ENCODE data around the gene IL18. TPM values are rescaled to one million over a fixed set of nuclear protein-coding genes. Genes with fewer than 3 reads are reported as not detected.

IL18 gene
- total RNA-seq, 4 donors from 2014 or later, result 9.2 to 81.6 (median 27.6) TPM

DNA sequence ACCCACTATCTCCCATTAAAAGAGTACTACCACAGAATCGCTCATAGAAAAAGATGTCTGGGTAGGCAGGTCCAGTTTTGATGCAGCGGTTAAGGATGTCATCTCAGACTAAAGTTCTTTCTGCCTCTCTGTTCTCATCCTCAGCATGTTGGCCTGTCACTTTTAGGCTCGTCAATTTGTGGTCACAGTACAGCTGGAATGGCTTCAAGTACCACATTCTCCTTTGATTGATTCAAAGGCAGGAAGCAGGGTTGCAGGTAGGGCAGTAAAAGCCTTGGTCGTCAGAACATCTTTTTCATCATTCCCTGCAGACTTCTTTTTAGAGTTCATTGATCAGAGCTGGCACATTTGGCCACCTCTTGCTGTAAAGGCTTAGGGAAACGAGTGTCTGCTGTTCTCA is 48.5 kb downstream of the IL18 start:
- TF ChIP-seq, protein P1, sequence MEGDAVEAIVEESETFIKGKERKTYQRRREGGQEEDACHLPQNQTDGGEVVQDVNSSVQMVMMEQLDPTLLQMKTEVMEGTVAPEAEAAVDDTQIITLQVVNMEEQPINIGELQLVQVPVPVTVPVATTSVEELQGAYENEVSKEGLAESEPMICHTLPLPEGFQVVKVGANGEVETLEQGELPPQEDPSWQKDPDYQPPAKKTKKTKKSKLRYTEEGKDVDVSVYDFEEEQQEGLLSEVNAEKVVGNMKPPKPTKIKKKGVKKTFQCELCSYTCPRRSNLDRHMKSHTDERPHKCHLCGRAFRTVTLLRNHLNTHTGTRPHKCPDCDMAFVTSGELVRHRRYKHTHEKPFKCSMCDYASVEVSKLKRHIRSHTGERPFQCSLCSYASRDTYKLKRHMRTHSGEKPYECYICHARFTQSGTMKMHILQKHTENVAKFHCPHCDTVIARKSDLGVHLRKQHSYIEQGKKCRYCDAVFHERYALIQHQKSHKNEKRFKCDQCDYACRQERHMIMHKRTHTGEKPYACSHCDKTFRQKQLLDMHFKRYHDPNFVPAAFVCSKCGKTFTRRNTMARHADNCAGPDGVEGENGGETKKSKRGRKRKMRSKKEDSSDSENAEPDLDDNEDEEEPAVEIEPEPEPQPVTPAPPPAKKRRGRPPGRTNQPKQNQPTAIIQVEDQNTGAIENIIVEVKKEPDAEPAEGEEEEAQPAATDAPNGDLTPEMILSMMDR (IDR thresholded peaks at IDR 0.05; ENCODE audit: low read depth), result no peak

DNA sequence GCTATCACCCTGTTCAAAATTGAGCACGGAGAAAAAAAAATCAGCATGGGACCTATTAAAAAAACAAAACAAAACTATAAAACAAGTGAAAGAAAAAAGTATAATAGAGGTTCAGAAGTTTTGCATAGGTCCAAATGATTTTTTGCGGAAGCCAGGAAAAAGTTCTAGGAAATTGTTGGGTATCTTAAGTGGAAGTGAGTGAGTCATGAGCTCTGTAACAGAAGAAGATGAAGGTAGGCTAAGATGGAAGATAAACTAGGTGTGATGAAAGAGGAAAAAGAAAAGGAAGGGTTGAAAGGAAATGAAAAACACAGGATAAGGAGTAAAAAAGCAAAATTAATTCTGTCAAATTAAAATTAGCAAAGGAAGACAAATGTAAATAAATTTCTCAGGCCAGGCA is 49.4 kb downstream of the IL18 start:
- TF ChIP-seq, protein P1 (IDR thresholded peaks at IDR 0.05; ENCODE audit: low read depth), result no peak

GRCh38 chr11:112113539-112114457 is 50.1 kb downstream of the IL18 start:
- TF ChIP-seq, protein P1 (IDR thresholded peaks at IDR 0.05; ENCODE audit: low read depth), result no peak

DNA sequence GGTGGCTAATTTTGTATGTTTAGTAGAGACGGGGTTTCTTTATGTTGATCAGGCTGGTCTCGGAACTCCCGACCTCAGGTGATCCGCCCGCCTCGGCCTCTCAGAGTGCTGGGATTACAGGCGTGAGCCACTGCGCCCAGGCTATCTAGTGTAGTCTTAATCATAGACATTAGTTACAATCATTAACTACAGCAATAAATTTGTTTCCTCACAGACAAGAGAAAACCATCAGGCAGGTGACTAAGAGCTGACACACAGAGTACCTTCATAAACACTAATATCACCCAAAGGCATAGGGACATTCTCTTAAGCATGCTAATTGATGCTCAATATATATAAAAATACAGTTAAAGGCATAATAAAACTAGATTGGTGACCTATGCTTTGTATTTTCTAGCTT is 57.8 kb downstream of the IL18 start:
- TF ChIP-seq, protein P1 (IDR thresholded peaks at IDR 0.05; ENCODE audit: low read depth), result no peak

DNA sequence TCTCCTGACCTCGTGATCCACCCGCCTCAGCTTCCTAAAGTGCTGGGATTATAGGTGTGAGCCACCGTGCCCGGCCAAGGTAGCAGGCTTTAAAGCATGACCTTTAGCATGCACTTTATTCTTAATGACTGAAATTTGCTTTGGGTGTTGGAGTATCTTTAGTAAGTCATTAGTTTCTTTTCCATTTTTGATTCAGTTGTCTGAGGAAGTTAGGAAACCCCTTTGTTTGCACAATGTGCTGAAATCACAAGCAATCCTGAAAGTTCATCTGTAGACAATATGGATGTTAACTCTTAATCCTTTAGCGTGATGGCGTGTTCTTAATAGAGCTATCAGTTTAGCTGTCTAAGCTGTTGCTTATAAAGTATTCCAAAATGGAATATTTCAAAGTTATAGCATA is 60.4 kb downstream of the IL18 start:
- TF ChIP-seq, protein P1 (IDR thresholded peaks at IDR 0.05; ENCODE audit: low read depth), result no peak

DNA sequence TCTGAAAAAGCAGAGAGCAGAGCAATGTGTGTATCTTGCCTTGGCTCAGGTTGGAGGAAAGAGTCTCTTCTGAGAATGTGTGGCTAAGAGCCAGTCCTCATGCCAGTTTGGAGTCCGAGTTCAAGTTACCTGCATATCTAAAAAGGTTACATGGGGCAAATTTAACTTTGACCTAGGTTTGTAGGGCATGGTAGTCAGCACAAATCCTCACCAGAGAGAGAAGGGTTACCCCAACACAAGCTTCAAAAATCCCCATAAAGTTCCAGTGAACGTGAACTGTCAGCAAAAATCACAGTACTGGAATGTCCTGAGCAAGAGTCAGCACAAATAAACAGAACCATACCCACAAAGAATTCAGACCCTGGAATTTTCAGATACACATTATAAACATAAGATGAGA is 63.4 kb downstream of the IL18 start:
- TF ChIP-seq, protein P1 (IDR thresholded peaks at IDR 0.05; ENCODE audit: low read depth), result no peak

- TF ChIP-seq, protein P1 (IDR thresholded peaks at IDR 0.05; ENCODE audit: low read depth), result no peak
Measured at GRCh38 chr11:112097734-112098528, 66.0 kb downstream of the IL18 start.

Data from subcutaneous adipose tissue (tissue), 4 donors.